Measurements from ENCODE around the gene DENND1A.
"Not testable (repeated sequence)": the region's sequence is repeated elsewhere in the genome, so short reads cannot be mapped to it uniquely, and the experiment has no call there.

DNA sequence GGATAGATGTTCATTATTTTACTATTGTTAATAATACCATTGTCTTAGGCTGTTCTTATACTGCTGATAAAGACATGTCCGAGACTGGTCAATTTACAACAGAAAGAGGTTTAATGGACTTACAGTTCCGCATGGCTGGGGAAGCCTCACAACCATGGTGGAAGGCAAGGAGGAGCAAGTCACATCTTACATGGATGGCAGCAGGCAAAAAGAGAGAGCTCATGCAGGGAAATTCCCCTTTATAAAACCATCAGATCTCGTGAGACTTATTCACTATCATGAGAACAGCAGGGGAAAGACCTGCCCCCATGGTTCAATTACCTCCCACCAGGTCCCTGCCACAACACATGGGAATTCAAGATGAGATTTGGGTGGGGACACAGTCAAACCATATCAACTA lies 6.6 kb upstream of the DENND1A start:
- TF ChIP-seq, protein P1, sequence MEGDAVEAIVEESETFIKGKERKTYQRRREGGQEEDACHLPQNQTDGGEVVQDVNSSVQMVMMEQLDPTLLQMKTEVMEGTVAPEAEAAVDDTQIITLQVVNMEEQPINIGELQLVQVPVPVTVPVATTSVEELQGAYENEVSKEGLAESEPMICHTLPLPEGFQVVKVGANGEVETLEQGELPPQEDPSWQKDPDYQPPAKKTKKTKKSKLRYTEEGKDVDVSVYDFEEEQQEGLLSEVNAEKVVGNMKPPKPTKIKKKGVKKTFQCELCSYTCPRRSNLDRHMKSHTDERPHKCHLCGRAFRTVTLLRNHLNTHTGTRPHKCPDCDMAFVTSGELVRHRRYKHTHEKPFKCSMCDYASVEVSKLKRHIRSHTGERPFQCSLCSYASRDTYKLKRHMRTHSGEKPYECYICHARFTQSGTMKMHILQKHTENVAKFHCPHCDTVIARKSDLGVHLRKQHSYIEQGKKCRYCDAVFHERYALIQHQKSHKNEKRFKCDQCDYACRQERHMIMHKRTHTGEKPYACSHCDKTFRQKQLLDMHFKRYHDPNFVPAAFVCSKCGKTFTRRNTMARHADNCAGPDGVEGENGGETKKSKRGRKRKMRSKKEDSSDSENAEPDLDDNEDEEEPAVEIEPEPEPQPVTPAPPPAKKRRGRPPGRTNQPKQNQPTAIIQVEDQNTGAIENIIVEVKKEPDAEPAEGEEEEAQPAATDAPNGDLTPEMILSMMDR (IDR thresholded peaks at IDR 0.05): not testable (repeated sequence)
- not testable (repeated sequence) for TF ChIP-seq POLR2A (IDR thresholded peaks at IDR 0.05)
